Suprapubic skin (tissue), 3 donors: ENCODE results near the gene ITM2C.

Source experiments
- EP300 ChIP-seq: sonication (generic); formaldehyde crosslinking; IDR thresholded peaks from one replicate; pipeline ENCODE4 v1.6.1; 2017; ENCODE audit warnings: antibody characterized with exemption
- POLR2A ChIP-seq, 2 donors: fragments of 450-650 bp; IDR thresholded peaks; one replicate each; pipeline ENCODE4 v1.6.1; 2017; ENCODE audit warnings: antibody characterized with exemption in 2 of 2, mild to moderate bottlenecking in 2 of 2, moderate library complexity in 2 of 2
- TF ChIP-seq, protein P1 (sequence below), 2 donors: fragments of 200-600 bp in 1 of 2; fragments of 450-650 bp in 1 of 2; sonication (generic) in 1 of 2; IDR thresholded peaks; one replicate each; pipeline ENCODE4 v1.5.1; 2016 to 2019; ENCODE audit warnings: antibody characterized with exemption in 2 of 2, mild to moderate bottlenecking in 1 of 2, moderate library complexity in 1 of 2

DNA sequence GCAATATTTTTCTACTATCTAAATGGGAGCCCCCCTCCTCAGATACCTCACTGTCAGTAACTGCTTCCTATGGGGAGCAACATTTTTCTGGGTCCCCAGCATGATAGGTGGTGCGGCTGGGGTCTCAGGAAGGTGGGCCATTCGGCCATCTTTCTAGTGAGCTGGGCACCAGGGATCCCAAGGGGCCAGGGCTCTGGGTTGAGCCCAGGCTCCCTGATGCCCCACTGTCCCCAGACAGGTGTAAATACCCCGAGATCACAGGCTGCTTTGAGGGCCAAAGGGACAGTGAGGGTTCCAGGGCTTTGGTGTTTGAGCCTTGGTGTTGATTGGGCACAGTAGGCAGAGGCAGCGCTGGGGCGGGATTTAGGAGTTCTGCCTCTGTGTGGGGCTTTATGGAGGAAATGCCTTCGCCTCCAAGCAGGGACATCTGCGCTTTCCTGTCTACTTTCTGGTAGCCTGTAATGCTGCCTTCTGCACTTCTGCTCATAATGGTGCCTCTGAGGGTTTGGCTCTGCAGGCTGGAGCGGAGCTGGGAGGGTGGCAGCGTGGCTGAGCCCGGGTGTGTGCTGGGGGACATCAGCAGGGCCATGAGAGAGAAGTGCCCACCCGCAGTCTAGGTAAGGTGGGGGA lies 5.3 kb downstream of the ITM2C start:
- TF ChIP-seq, protein P1, sequence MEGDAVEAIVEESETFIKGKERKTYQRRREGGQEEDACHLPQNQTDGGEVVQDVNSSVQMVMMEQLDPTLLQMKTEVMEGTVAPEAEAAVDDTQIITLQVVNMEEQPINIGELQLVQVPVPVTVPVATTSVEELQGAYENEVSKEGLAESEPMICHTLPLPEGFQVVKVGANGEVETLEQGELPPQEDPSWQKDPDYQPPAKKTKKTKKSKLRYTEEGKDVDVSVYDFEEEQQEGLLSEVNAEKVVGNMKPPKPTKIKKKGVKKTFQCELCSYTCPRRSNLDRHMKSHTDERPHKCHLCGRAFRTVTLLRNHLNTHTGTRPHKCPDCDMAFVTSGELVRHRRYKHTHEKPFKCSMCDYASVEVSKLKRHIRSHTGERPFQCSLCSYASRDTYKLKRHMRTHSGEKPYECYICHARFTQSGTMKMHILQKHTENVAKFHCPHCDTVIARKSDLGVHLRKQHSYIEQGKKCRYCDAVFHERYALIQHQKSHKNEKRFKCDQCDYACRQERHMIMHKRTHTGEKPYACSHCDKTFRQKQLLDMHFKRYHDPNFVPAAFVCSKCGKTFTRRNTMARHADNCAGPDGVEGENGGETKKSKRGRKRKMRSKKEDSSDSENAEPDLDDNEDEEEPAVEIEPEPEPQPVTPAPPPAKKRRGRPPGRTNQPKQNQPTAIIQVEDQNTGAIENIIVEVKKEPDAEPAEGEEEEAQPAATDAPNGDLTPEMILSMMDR (IDR thresholded peaks at IDR 0.05) = no peak
- no peak for TF ChIP-seq POLR2A (IDR thresholded peaks at IDR 0.05)
- no peak for TF ChIP-seq EP300
